GM12878 (cell line): ENCODE results near the gene FREY1. TPM values are rescaled to one million over a fixed set of nuclear protein-coding genes. Genes with fewer than 3 reads are reported as not detected.

Source experiments
- ATAC-seq: fragments of 200-7000 bp; cut with Tn5 transposase; 3 replicates; pipeline ENCODE4 v1.9.1; 2020; ENCODE audit warnings: mild to moderate bottlenecking, moderate library complexity
- BruUV-seq: library from RNA; stranded (reverse); fragments of 400-500 nt; replicated peaks from 2 replicates; lab custom pipeline; 2021; lab: Mats Ljungman, UMichigan
- CTCF ChIA-PET: fragments of 300-600 bp; sonication (Branson Sonifier 250); formaldehyde crosslinking; extraction: SDS; loops from one replicate; lab custom pipeline; 2021; ENCODE audit warnings: inconsistent platforms; lab: Yijun Ruan, JAX
- POLR2A ChIA-PET: fragments of 350-600 bp; formaldehyde crosslinking; extraction: SDS; loops from one replicate; lab custom pipeline; 2021; ENCODE audit warnings: inconsistent platforms; lab: Charles Lee
- RAD21 ChIA-PET: fragments of 300-600 bp; sonication (Branson Sonifier 250); formaldehyde crosslinking; loops from one replicate; lab custom pipeline; 2023; ENCODE audit warnings: antibody characterized with exemption; ENCODE audit not compliant: unreplicated experiment; lab: Charles Lee
- SMC1A ChIA-PET: fragments of 300-600 bp; sonication (Branson Sonifier 250); formaldehyde crosslinking; loops from one replicate; lab custom pipeline; 2023; ENCODE audit not compliant: unreplicated experiment, uncharacterized antibody; lab: Charles Lee
- DNase-seq: peaks from one replicate; pipeline ENCODE4 v3.0.0-alpha.2; 2011; ENCODE audit warnings: low read depth, low spot score
- FAIRE-seq: peaks from 3 replicates; lab custom pipeline; 2011; peaks lifted over from hg19 to GRCh38; lab: Jason Lieb, UNC
- H2AFZ ChIP-seq: 2 replicates; pipeline ENCODE4 v1.6.0; 2011; ENCODE audit warnings: low read depth, low read length, control low read depth; ENCODE audit not compliant: control insufficient read depth
- H3K27ac ChIP-seq: 2 replicates; pipeline ENCODE4 v1.5.1; 2011; ENCODE audit warnings: control low read depth; ENCODE audit not compliant: control insufficient read depth, insufficient read depth
- H3K27me3 ChIP-seq, 2 experiments: replicated peaks in 1 of 2; 2 replicates each; pipeline versions ENCODE4 v1.6.0 to v1.6.1; 2011; ENCODE audit warnings: low read length in 1 of 2; ENCODE audit not compliant: control insufficient read depth in 2 of 2, insufficient read depth in 2 of 2
- H3K36me3 ChIP-seq, 2 experiments: 2 replicates each; pipeline ENCODE4 v1.5.1; 2011; ENCODE audit warnings: low read length in 1 of 2; ENCODE audit not compliant: control insufficient read depth in 2 of 2, insufficient read depth in 2 of 2
- H3K4me1 ChIP-seq: 2 replicates; pipeline ENCODE4 v1.6.1; 2011; ENCODE audit warnings: mild to moderate bottlenecking, low read length, moderate library complexity, mixed read lengths; ENCODE audit not compliant: control insufficient read depth, insufficient read depth
- H3K4me2 ChIP-seq: 2 replicates; pipeline ENCODE4 v1.6.0; 2011; ENCODE audit warnings: control low read depth; ENCODE audit not compliant: control insufficient read depth, insufficient read depth
- H3K4me3 ChIP-seq: fragments of 200-600 bp; sonication (generic); 2 replicates; pipeline ENCODE4 v1.5.1; 2016
- H3K79me2 ChIP-seq: 2 replicates; pipeline ENCODE4 v1.6.0; 2011; ENCODE audit warnings: low read length; ENCODE audit not compliant: control insufficient read depth, insufficient read depth
- H3K9ac ChIP-seq: 2 replicates; pipeline ENCODE4 v1.8.0; 2011; ENCODE audit warnings: low read length, control low read depth, mixed read lengths; ENCODE audit not compliant: control insufficient read depth, insufficient read depth
- H3K9me3 ChIP-seq: replicated peaks from 3 replicates; pipeline ENCODE4 v1.5.1; 2011; ENCODE audit warnings: mild to moderate bottlenecking, low read length; ENCODE audit not compliant: control insufficient read depth, insufficient read depth
- H4K20me1 ChIP-seq: 2 replicates; pipeline ENCODE4 v1.6.0; 2011; ENCODE audit not compliant: control insufficient read depth, insufficient read depth
- ESRRA ChIP-seq: IDR thresholded peaks from 2 replicates; pipeline ENCODE4 v1.6.1; 2012; ENCODE audit warnings: mild to moderate bottlenecking, low read length, improper control_type of control experiment
- FOS ChIP-seq: IDR thresholded peaks from 3 replicates; pipeline ENCODE4 v1.6.1; 2011; ENCODE audit warnings: borderline replicate concordance; ENCODE audit not compliant: insufficient read length; ENCODE audit errors: extremely low read depth
- HCFC1 ChIP-seq: fragments of 150-350 bp; IDR thresholded peaks from 2 replicates; pipeline ENCODE4 v1.6.1; 2014; ENCODE audit warnings: low read length
- KAT2A ChIP-seq: conservative IDR thresholded peaks from 2 replicates; pipeline ENCODE4 v1.6.1; 2011; ENCODE audit warnings: low read depth, low read length; ENCODE audit not compliant: control insufficient read depth
- RAD51 ChIP-seq: fragments of 450-650 bp; IDR thresholded peaks from 2 replicates; pipeline ENCODE4 v1.6.1; 2016; ENCODE audit warnings: moderate library complexity, mild to moderate bottlenecking, inconsistent platforms
- SREBF1 ChIP-seq: IDR thresholded peaks from 2 replicates; pipeline ENCODE4 v1.6.1; 2012; ENCODE audit warnings: mild to moderate bottlenecking, low read length
- SRF ChIP-seq, 2 experiments: IDR thresholded peaks; 2 replicates each; pipeline ENCODE4 v1.6.1; 2011; ENCODE audit warnings: low read depth in 2 of 2, low read length in 2 of 2, mild to moderate bottlenecking in 1 of 2, moderate library complexity in 1 of 2
- ZBED1 ChIP-seq: IDR thresholded peaks from 2 replicates; pipeline ENCODE4 v1.6.1; 2016; ENCODE audit warnings: borderline replicate concordance
- ZNF207 ChIP-seq: fragments of 450-650 bp; IDR thresholded peaks from 2 replicates; pipeline ENCODE4 v1.6.1; 2014; ENCODE audit warnings: antibody characterized with exemption, mild to moderate bottlenecking, borderline replicate concordance
- ZNF384 ChIP-seq: IDR thresholded peaks from 2 replicates; pipeline ENCODE4 v1.6.1; 2012; ENCODE audit warnings: low read depth, mild to moderate bottlenecking, low read length, improper control_type of control experiment, borderline replicate concordance
- WGBS: methylation state at CpG from one replicate; pipeline ENCODE4 v1.1.6; 2016; ENCODE audit warnings: low lambda C conversion rate; ENCODE audit not compliant: insufficient replicate concordance, insufficient coverage; ENCODE audit errors: missing lambda C conversion rate; 5-methylcytosine and 5-hydroxymethylcytosine counted together
- in situ Hi-C: fragments of 300-500 bp; cut with MboI; formaldehyde crosslinking; loops from 9 replicates; pipeline ENCODE4 v1.14.3; 2018; ENCODE audit warnings: mixed read lengths
- intact Hi-C: fragments of 100-400 bp; cut with micrococcal nuclease; formaldehyde crosslinking; loops from one replicate; pipeline ENCODE4 v1.14.2; 2022; ENCODE audit not compliant: unreplicated experiment
- polyA plus RNA-seq, 11 experiments: library from polyadenylated mRNA; depleted of rRNA in 4 of 11; unstranded in 6 of 11; stranded (reverse) in 5 of 11; fragments of >200 nt; fragmentation: Nextera tagmentation in 4 of 11; fragmentation: Illumina TruSeq in 1 of 11; extraction: Ambion mirVana in 4 of 11; extraction: Trizol in 1 of 11; gene quantifications; 1 replicate in 1 of 11; 2 replicates in 10 of 11; pipeline versions ENCODE4 v1.2.1 to v1.2.3, GENCODE V29; 2011 to 2016; ENCODE audit warnings: inconsistent platforms in 2 of 11, missing spikeins in 2 of 11, low read depth in 1 of 11
- total RNA-seq, 4 experiments: library from RNA; depleted of rRNA in 3 of 4; stranded (reverse); fragments of >200 nt in 3 of 4; fragmentation: Illumina TruSeq in 1 of 4; extraction: Trizol in 1 of 4; gene quantifications; 2 replicates each; pipeline versions ENCODE4 v1.2.1 to v1.2.3, GENCODE V29; 2013 to 2021
- TF ChIP-seq, protein P1 (sequence below): IDR thresholded peaks from 2 replicates; pipeline ENCODE4 v1.6.1; 2012; ENCODE audit warnings: mild to moderate bottlenecking, low read depth, low read length
- TF ChIP-seq, protein P2 (sequence below): fragments of 450-650 bp; IDR thresholded peaks from 2 replicates; pipeline ENCODE4 v1.6.1; 2017; ENCODE audit warnings: low read depth, mild to moderate bottlenecking, moderate library complexity
- TF ChIP-seq, protein P3 (sequence below): fragments of 450-650 bp; IDR thresholded peaks from 2 replicates; pipeline ENCODE4 v1.6.1; 2017; ENCODE audit warnings: borderline replicate concordance
- TF ChIP-seq, protein P4 (sequence below): fragments of 450-650 bp; IDR thresholded peaks from 2 replicates; pipeline ENCODE4 v1.6.1; 2016; ENCODE audit warnings: mild to moderate bottlenecking

Gene FREY1
- total and polyA plus RNA-seq, 10 of the 15 experiments (the other 5 are each of a cell fraction or from before 2014, with no cell fraction given): 0.13 to 1.7 (median 0.39) TPM; not detected in 3

GRCh38 chr11:45934580-45935318 is 27.7 kb upstream of the FREY1 start:
- Histone ChIP-seq H3K4me1 (peaks cover 49% of the 10 kb centered on the region), H3K4me3 (no peak overlapping the region), H3K9me3 (no peaks in the 10 kb centered on the region), H3K36me3 (peaks cover 3 to 12% of the 10 kb centered on the region in 2 experiments; a peak in 3 of 4 replicates), H3K27ac (no peak overlapping the region), H3K4me2 (no peak overlapping the region), H3K27me3 (no peaks in the 10 kb centered on the region), H4K20me1 (peaks cover 6% of the 10 kb centered on the region), H3K79me2 (no peaks in the 10 kb centered on the region), H2AFZ (no peak overlapping the region), H3K9ac (no peak overlapping the region)
- WGBS: 97% methylated on average over 12 of the region's 12 CpGs
- CTCF ChIA-PET: interaction anchor here (0.8 to 3.3 kb wide), 5 partner anchors 9 to 72 kb away, joined by 3 to 21 read pairs (median 6); no protein-coding TSS in a partner anchor
- no peak for DNase-seq
- intact Hi-C loops (no loop called here), in situ Hi-C loops (no loop called here)
- POLR2A ChIA-PET: interaction anchor here (0.7 to 1.2 kb wide), 6 partner anchors 10 to 129 kb away, joined by 3 to 8 read pairs (median 6); partner anchors contain the start of gene CRY2
- no peak for FAIRE-seq
- RAD21 ChIA-PET: interaction anchor here (0.6 to 1.0 kb wide), 2 partner anchors 13 to 17 kb away, joined by 3 to 4 read pairs; partner anchors contain the start of gene PEX16
- no peak for ATAC-seq
- BruUV-seq: no TSS peak
- SMC1A ChIA-PET: interaction anchor here (0.6 to 3.0 kb wide), 6 partner anchors 9 to 30 kb away, joined by 3 to 13 read pairs (median 4); partner anchors contain the start of gene PEX16
- TF ChIP-seq ZBED1: no peak
- no peak for TF ChIP-seq ZNF384
- TF ChIP-seq, protein P1, sequence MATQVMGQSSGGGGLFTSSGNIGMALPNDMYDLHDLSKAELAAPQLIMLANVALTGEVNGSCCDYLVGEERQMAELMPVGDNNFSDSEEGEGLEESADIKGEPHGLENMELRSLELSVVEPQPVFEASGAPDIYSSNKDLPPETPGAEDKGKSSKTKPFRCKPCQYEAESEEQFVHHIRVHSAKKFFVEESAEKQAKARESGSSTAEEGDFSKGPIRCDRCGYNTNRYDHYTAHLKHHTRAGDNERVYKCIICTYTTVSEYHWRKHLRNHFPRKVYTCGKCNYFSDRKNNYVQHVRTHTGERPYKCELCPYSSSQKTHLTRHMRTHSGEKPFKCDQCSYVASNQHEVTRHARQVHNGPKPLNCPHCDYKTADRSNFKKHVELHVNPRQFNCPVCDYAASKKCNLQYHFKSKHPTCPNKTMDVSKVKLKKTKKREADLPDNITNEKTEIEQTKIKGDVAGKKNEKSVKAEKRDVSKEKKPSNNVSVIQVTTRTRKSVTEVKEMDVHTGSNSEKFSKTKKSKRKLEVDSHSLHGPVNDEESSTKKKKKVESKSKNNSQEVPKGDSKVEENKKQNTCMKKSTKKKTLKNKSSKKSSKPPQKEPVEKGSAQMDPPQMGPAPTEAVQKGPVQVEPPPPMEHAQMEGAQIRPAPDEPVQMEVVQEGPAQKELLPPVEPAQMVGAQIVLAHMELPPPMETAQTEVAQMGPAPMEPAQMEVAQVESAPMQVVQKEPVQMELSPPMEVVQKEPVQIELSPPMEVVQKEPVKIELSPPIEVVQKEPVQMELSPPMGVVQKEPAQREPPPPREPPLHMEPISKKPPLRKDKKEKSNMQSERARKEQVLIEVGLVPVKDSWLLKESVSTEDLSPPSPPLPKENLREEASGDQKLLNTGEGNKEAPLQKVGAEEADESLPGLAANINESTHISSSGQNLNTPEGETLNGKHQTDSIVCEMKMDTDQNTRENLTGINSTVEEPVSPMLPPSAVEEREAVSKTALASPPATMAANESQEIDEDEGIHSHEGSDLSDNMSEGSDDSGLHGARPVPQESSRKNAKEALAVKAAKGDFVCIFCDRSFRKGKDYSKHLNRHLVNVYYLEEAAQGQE: no peak
- TF ChIP-seq SRF (IDR thresholded peaks at IDR 0.05; ENCODE audit: low read depth in 2 of 2, low read length in 2 of 2): no peak
- TF ChIP-seq, protein P2, sequence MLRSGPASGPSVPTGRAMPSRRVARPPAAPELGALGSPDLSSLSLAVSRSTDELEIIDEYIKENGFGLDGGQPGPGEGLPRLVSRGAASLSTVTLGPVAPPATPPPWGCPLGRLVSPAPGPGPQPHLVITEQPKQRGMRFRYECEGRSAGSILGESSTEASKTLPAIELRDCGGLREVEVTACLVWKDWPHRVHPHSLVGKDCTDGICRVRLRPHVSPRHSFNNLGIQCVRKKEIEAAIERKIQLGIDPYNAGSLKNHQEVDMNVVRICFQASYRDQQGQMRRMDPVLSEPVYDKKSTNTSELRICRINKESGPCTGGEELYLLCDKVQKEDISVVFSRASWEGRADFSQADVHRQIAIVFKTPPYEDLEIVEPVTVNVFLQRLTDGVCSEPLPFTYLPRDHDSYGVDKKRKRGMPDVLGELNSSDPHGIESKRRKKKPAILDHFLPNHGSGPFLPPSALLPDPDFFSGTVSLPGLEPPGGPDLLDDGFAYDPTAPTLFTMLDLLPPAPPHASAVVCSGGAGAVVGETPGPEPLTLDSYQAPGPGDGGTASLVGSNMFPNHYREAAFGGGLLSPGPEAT: no peak
- TF ChIP-seq FOS: no peak
- TF ChIP-seq ESRRA: no peak
- no peak for TF ChIP-seq RAD51
- TF ChIP-seq, protein P3, sequence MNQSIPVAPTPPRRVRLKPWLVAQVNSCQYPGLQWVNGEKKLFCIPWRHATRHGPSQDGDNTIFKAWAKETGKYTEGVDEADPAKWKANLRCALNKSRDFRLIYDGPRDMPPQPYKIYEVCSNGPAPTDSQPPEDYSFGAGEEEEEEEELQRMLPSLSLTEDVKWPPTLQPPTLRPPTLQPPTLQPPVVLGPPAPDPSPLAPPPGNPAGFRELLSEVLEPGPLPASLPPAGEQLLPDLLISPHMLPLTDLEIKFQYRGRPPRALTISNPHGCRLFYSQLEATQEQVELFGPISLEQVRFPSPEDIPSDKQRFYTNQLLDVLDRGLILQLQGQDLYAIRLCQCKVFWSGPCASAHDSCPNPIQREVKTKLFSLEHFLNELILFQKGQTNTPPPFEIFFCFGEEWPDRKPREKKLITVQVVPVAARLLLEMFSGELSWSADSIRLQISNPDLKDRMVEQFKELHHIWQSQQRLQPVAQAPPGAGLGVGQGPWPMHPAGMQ: no peak
- TF ChIP-seq, protein P4, sequence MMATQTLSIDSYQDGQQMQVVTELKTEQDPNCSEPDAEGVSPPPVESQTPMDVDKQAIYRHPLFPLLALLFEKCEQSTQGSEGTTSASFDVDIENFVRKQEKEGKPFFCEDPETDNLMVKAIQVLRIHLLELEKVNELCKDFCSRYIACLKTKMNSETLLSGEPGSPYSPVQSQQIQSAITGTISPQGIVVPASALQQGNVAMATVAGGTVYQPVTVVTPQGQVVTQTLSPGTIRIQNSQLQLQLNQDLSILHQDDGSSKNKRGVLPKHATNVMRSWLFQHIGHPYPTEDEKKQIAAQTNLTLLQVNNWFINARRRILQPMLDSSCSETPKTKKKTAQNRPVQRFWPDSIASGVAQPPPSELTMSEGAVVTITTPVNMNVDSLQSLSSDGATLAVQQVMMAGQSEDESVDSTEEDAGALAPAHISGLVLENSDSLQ: no peak
- TF ChIP-seq KAT2A: no peak
- TF ChIP-seq ZNF207: no peak
- no peak for TF ChIP-seq HCFC1
- no peak for TF ChIP-seq SREBF1
